Activated CD8-positive, alpha-beta memory T cell treated with anti-CD3 and anti-CD28 coated beads for 36 hours (primary cell): ENCODE measurements around the gene ABI3BP. TPM values are rescaled to one million over a fixed set of nuclear protein-coding genes. Genes with fewer than 3 reads are reported as not detected.

Experiments
- CTCF ChIA-PET: fragments of 350-600 bp; sonication (Branson Sonifier 250); formaldehyde crosslinking; loops from one replicate; lab custom pipeline; 2021; ENCODE audit warnings: antibody characterized with exemption; lab: Charles Lee
- POLR2A ChIA-PET: fragments of 350-600 bp; sonication (Branson Sonifier 250); formaldehyde crosslinking; loops from one replicate; lab custom pipeline; 2021; ENCODE audit warnings: antibody characterized with exemption; lab: Charles Lee
- total RNA-seq, 2 experiments: library from RNA; stranded (reverse); gene quantifications; one replicate each; pipeline ENCODE4 v1.2.3, GENCODE V29; 2021

ABI3BP gene
- total RNA-seq, 2 experiments from 2014 or later = 0.11 TPM; not detected in 1

- POLR2A ChIA-PET = no interaction called here
- CTCF ChIA-PET = interaction anchor here (0.6 kb wide), 1 partner anchor 530 kb away, joined by 3 read pairs; no protein-coding TSS in a partner anchor
Measured at GRCh38 chr3:100992231-100993012, 799 bp downstream of the ABI3BP start.

- ChIA-PET POLR2A (no interaction called here), CTCF (no interaction called here)
Measured at GRCh38 chr3:100988080-100988479, 5.1 kb downstream of the ABI3BP start.

- POLR2A ChIA-PET = no interaction called here
- CTCF ChIA-PET = no interaction called here
Measured at GRCh38 chr3:100984308-100984707, 8.9 kb downstream of the ABI3BP start.

GRCh38 chr3:100982710-100983109 is 10.5 kb downstream of the ABI3BP start:
- POLR2A ChIA-PET = no interaction called here
- CTCF ChIA-PET = no interaction called here

GRCh38 chr3:100981164-100981911 is 11.9 kb downstream of the ABI3BP start:
- ChIA-PET CTCF (no interaction called here), POLR2A (no interaction called here)

- CTCF ChIA-PET = no interaction called here
- POLR2A ChIA-PET = no interaction called here
Measured at GRCh38 chr3:100978011-100978659, 15.1 kb downstream of the ABI3BP start.

- POLR2A ChIA-PET = no interaction called here
- CTCF ChIA-PET = no interaction called here
Measured at GRCh38 chr3:100976611-100977010, 16.6 kb downstream of the ABI3BP start.

- POLR2A ChIA-PET = no interaction called here
- CTCF ChIA-PET = no interaction called here
Measured at GRCh38 chr3:100975714-100976113, 17.5 kb downstream of the ABI3BP start.

- CTCF ChIA-PET = no interaction called here
- POLR2A ChIA-PET = no interaction called here
Measured at GRCh38 chr3:100973594-100973993, 19.6 kb downstream of the ABI3BP start.

GRCh38 chr3:100972867-100973266 is 20.4 kb downstream of the ABI3BP start:
- ChIA-PET POLR2A (no interaction called here), CTCF (interaction anchor here (0.5 kb wide), 1 partner anchor 429 kb away, joined by 5 read pairs; no protein-coding TSS in a partner anchor)

- POLR2A ChIA-PET = no interaction called here
- CTCF ChIA-PET = no interaction called here
Measured at GRCh38 chr3:100972301-100972844, 20.8 kb downstream of the ABI3BP start.

GRCh38 chr3:100971798-100972197 is 21.4 kb downstream of the ABI3BP start:
- CTCF ChIA-PET = no interaction called here
- POLR2A ChIA-PET = no interaction called here

- ChIA-PET CTCF (no interaction called here), POLR2A (no interaction called here)
Measured at GRCh38 chr3:100970477-100970990, 22.7 kb downstream of the ABI3BP start.

- CTCF ChIA-PET = no interaction called here
- POLR2A ChIA-PET = no interaction called here
Measured at GRCh38 chr3:100968932-100969906, 24.0 kb downstream of the ABI3BP start.

- ChIA-PET CTCF (no interaction called here), POLR2A (no interaction called here)
Measured at GRCh38 chr3:100966807-100967206, 26.4 kb downstream of the ABI3BP start.

GRCh38 chr3:100966049-100966491 is 27.2 kb downstream of the ABI3BP start:
- ChIA-PET CTCF (no interaction called here), POLR2A (no interaction called here)

- POLR2A ChIA-PET = no interaction called here
- CTCF ChIA-PET = no interaction called here
Measured at GRCh38 chr3:100963041-100963440, 30.2 kb downstream of the ABI3BP start.

- CTCF ChIA-PET = no interaction called here
- POLR2A ChIA-PET = no interaction called here
Measured at GRCh38 chr3:100957261-100957986, 35.8 kb downstream of the ABI3BP start.
